Right atrium auricular region (tissue), 2 donors: ENCODE data around the gene HLF. TPM values are rescaled to one million over a fixed set of nuclear protein-coding genes. Genes with fewer than 3 reads are reported as not detected.

Source experiments
- DNase-seq: peaks from one replicate; pipeline ENCODE4 v3.0.0-alpha.2; 2019; ENCODE audit warnings: low spot score
- H3K27ac ChIP-seq, 2 donors: fragments of 200-600 bp; sonication (generic); 1 replicate in 1 of 2; 2 replicates in 1 of 2; pipeline ENCODE4 v1.5.1; 2016 to 2019
- H3K27me3 ChIP-seq, 2 donors: fragments of 200-600 bp; sonication (generic); one replicate each; pipeline versions ENCODE4 v1.5.1 to v1.6.0; 2017 to 2019
- H3K36me3 ChIP-seq: fragments of 200-600 bp; sonication (generic); one replicate; pipeline ENCODE4 v1.5.1; 2016
- H3K4me1 ChIP-seq, 2 donors: fragments of 200-600 bp; sonication (generic); one replicate each; pipeline versions ENCODE4 v1.5.1 to v1.6.0; 2017 to 2019
- H3K4me3 ChIP-seq, 2 donors: fragments of 200-600 bp; sonication (generic); 1 replicate in 1 of 2; 2 replicates in 1 of 2; pipeline ENCODE4 v1.5.1; 2017 to 2019; ENCODE audit warnings: mild to moderate bottlenecking in 1 of 2, moderate library complexity in 1 of 2
- H3K9me3 ChIP-seq, 2 donors: fragments of 200-600 bp; sonication (generic); one replicate each; pipeline ENCODE4 v1.5.1; 2019
- CTCF ChIP-seq, 2 donors: fragments of 200-600 bp; sonication (generic); IDR thresholded peaks; one replicate each; pipeline ENCODE4 v1.5.1; 2019; ENCODE audit warnings: antibody characterized with exemption in 2 of 2
- total RNA-seq, 2 donors: library from RNA; depleted of rRNA; stranded (reverse); fragments of >200 nt; gene quantifications; one replicate each; pipeline ENCODE4 v1.1.0, GENCODE V29; 2016

The HLF gene
- total RNA-seq, 2 donors from 2014 or later: 36.9 to 38.4 TPM

GRCh38 chr17:55254375-55254774, 10.4 kb upstream of the HLF start:
- no peak for TF ChIP-seq CTCF (IDR thresholded peaks at IDR 0.05)
- Histone ChIP-seq H3K4me3 (no peak overlapping the region), H3K27ac (no peak overlapping the region), H3K36me3 (no peaks in the 10 kb centered on the region), H3K4me1 (no peaks in the 10 kb centered on the region), H3K27me3 (no peaks in the 10 kb centered on the region), H3K9me3 (no peaks in the 10 kb centered on the region)
- no peak for DNase-seq

GRCh38 chr17:55258578-55259135, 6.1 kb upstream of the HLF start:
- H3K4me1 ChIP-seq: peaks cover 0 to 3% of the 10 kb centered on the region in 2 donors
- DNase-seq: no peak

GRCh38 chr17:55259684-55260111, 5.1 kb upstream of the HLF start:
- Histone ChIP-seq H3K9me3 (no peaks in the 10 kb centered on the region), H3K4me3 (no peak overlapping the region), H3K4me1 (peaks cover 0 to 12% of the 10 kb centered on the region in 2 donors), H3K36me3 (no peaks in the 10 kb centered on the region), H3K27me3 (no peaks in the 10 kb centered on the region), H3K27ac (no peak overlapping the region)
- TF ChIP-seq CTCF (IDR thresholded peaks at IDR 0.05): no peak
- no peak for DNase-seq

More at GRCh38 chr17:55258578-55259135, 6.1 kb upstream of the HLF start:
- no peaks in the 10 kb centered on the region for H3K36me3 ChIP-seq
- no peaks in the 10 kb centered on the region for H3K27me3 ChIP-seq
- H3K4me3 ChIP-seq: no peak overlapping the region
- TF ChIP-seq CTCF (IDR thresholded peaks at IDR 0.05): no peak
- no peak overlapping the region for H3K27ac ChIP-seq
- no peaks in the 10 kb centered on the region for H3K9me3 ChIP-seq

- H3K4me1 ChIP-seq: peaks cover 0 to 21% of the 10 kb centered on the region in 2 donors
- no peak overlapping the region for H3K27ac ChIP-seq
- TF ChIP-seq CTCF (IDR thresholded peaks at IDR 0.05): no peak
- no peaks in the 10 kb centered on the region for H3K9me3 ChIP-seq
- no peaks in the 10 kb centered on the region for H3K27me3 ChIP-seq
- no peak for DNase-seq
- no peaks in the 10 kb centered on the region for H3K36me3 ChIP-seq
- H3K4me3 ChIP-seq: no peak overlapping the region
These were observed 3.4 kb upstream of the HLF start for GRCh38 chr17:55261311-55261710.

- no peak for DNase-seq
- Histone ChIP-seq H3K27ac (peak overlapping the region in 1 of 2 donors; percentile 20), H3K4me3 (peak overlapping the region; percentile 18 to 73), H3K27me3 (no peaks in the 10 kb centered on the region), H3K36me3 (no peaks in the 10 kb centered on the region), H3K9me3 (no peaks in the 10 kb centered on the region), H3K4me1 (peaks cover 0 to 36% of the 10 kb centered on the region in 2 donors)
- TF ChIP-seq CTCF (IDR thresholded peaks at IDR 0.05): no peak
These were observed 1.0 kb upstream of the HLF start for GRCh38 chr17:55263569-55264277.
